ENCODE measurements around the gene MRPS27.

MRPS27 gene

DNA sequence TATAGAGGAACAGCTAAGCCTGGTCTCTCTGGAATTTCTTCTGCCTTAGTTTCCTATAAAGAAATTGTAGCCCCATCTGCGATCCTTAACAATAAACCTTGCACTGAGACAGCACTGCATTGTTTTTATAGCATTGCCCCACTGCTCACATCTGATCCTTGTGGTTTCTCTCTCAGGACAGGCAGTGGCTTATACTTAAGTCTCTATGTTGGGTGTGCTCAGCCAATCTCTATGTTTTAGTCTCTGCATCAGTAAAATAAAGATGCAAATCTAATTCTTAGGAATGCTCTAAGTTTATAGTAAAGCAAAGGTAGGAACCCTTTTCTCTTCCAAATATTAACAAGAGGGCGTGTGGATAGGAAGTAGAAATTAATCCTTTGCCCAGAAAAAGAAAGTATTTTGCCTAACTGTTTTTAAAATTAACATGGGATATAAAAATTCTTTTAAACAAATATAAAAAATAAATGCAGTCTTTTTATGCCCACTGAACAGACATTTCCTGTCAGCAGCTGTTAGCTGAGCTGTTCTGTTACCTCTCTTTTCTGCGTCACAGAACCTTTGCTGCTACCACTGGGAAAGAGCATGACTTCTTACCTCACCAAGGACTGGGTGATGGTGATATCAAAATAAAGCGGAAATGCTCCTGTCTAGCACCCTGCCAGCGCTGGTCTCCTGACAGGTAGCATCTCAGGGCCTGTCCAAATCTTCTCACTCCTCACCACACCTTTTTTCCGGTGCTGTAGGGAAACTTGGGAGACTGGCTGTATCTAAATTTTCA lies 29.5 kb downstream of the MRPS27 start:
- no peak for DNase-seq

- DNase-seq = no peak
Observed at GRCh38 chr5:72288924-72289323, 31.1 kb downstream of the MRPS27 start.

GRCh38 chr5:72286798-72287197 lies 33.2 kb downstream of the MRPS27 start:
- DNase-seq = no peak

- no peak for DNase-seq
Observed at GRCh38 chr5:72285424-72285821, 34.6 kb downstream of the MRPS27 start.

DNA sequence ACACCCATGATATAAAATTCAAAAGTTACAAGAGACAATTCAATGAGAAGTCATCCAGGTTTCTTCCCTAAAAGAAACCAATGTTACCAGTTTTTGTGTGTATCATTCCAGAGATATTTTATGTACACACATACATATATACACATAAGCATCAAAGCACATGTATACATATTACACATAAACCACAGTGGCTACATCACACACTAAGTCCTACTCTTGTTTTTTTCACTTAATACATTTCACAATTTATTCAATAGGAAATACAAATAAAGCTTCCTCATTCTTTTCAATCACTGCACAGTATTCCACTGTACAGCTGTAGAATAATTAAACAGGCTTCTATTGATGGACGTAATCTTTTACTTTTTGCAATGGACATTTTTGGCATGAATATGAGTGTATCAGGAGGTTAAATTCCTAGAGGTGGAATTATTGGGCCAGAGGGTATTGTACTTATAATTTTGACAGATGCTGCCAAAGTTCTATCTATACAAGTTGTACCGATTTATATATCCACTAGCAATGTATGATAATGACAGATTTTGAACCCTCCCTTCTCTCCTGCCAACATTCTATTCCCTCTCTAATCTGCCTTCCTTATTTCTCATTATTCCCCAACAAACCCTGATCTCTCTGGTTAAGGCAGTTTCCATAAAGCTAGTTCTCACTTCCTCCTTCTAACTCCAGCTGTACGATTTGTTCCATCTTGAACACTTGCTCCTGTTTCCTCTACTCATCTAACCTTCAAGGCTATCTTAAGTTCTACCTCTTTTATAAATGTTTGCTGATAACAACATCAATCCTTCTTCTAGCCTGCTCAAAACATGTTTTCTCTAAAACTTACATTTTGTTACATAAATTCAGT lies 35.2 kb downstream of the MRPS27 start:
- no peak for DNase-seq

DNA sequence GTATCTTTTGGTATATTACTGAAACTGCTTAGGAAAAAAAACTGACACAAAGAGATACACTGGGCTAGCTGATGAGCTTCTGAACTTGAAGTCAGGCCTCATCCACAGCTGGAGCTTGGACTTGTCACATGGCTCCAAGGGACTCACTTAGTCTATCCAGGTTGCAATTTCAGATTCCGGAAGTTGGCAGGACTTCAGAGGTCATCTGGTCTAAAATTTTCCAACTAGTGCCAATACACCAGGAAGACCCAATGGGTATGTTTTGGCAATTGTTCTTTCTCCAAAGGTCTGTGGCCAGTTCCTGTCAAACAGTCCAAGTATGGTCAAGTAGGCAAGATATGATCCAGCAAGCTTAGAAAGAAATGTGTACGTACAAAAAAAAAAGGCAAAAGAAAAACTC lies 36.7 kb downstream of the MRPS27 start:
- DNase-seq = no peak

DNA sequence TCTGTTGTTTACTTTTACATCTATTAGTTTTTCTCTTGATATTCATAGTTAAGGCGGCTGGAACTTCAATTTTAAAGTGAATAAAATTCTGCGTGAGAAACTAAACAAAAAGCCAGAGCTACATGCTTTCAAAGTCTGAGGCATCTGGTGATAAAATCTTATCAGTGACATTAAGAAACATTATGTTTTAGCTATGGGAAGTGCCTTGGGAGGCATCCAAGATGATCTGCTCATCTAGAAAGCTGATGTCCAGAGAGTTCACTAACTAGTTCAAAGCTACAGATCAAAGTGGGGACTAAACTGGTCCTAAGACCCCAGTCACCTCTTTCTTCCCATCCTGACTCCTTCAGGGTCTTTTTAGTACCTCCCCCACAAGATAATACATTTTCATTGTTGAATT lies 37.2 kb downstream of the MRPS27 start:
- peak; percentile 41 for DNase-seq

DNA sequence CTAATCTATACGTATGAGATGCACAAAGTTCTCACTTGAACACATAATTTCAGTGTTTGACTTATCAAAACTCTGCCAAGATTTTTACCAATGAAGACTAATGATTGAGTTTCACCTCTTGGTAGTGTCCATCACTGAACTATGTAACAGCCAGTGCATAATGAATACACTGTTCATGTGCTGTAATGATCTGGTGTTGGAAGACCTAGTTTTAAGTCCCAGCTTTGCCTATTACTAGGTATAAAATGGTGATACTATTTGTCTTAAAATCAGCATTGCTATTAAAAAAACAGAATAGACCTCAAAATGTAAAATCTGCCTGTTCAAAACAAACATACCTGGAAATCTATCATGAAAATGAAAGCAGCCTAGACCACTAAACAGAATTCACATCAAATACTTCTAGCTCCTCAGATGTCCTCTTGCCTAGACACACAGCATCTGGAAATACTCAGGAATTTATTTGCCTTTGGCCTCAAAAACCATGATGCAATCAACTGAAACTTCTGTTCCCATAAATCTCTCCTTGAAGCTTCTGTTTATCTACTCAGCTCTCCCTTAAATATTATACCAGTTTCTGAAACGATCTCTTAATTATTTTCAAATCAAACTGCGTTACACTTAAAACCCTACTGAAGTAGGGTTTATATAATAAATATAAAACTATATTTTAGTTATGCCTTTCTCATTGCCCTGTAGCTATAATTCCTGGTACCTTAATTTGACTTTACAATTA lies 38.1 kb downstream of the MRPS27 start:
- peak; percentile 94 for DNase-seq

DNA sequence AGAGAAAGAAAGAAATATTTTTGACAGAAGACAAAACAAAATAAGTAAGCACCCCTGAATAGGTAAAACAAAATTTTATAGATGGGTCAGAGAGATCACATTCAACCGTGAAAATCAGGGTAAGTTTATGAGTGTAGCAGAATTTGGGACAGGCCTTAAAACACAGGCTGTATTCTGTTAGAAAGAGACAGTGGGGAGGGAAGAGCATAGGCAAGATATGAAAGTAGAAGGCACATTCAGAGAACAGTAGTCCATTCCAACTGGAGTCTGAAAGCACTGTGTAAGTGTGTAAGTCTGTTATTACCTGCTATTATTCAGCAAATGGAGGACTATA lies 38.6 kb downstream of the MRPS27 start:
- no peak for DNase-seq

DNA sequence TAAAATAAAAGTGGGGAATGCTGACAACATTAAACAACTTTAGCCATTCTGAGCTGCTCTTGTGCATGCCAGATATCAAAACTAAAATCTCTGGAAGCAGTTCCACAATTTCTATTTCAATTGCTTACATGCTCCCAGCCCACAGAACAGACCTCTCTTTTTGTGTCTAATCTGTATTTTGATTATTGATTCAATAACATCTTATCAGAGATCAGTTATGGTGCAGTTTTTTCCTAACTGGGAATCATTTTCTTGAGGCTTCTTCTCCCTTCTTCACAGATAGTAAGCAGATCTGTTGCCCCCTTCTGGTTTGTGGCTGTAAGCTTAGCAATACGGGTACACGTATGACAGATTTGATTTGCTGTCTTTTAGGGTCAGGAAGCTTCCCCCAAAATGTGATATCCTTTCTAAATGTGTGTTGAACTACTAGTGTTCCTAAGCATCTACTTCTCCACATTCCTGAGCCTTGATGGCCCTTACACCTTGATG lies 39.4 kb downstream of the MRPS27 start:
- DNase-seq = peak; percentile 64

DNA sequence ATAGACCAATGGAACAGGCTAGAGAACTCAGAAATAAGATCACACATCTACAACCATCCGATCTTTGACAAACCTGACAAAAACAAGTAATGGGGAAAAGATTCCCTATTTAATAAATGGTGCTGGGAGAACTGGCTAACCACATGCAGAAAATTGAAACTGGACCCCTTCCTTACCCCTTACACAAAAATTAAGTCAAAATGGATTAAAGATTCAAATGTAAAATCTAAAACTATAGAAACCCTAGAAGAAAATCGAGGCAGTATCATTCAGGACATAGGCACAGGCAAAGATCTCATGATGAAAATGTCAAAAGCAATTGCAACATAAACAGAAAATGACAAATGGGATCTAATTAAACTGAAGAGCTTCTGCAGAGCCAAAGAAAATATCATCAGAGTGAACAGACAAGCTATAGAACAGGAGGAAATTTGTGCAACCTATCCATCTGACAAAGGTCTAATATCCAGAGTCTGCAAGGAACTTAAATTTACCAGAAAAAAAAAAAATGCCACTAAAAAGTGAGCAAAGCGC lies 43.8 kb downstream of the MRPS27 start:
- DNase-seq = no peak

DNA sequence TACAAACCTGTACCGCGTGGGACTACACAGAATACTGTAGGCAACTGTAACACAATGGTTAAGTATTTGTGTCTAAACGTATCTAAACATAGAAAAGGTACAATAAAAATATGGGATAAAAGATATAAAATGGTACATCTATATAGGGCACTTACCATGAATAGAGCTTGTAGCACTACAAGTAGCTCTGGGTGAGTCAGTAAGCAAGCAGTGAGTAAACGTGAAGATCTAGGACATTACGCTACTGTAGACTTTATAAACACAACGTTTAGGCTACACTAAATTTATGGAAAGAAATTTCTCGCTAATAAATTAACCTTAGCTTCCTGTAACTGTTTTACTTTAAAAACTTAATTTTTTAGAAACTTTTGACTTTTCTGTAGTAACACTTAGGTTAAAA lies 46.5 kb downstream of the MRPS27 start:
- no peak for DNase-seq

GRCh38 chr5:72272398-72272797 lies 47.6 kb downstream of the MRPS27 start:
- DNase-seq = no peak

DNA sequence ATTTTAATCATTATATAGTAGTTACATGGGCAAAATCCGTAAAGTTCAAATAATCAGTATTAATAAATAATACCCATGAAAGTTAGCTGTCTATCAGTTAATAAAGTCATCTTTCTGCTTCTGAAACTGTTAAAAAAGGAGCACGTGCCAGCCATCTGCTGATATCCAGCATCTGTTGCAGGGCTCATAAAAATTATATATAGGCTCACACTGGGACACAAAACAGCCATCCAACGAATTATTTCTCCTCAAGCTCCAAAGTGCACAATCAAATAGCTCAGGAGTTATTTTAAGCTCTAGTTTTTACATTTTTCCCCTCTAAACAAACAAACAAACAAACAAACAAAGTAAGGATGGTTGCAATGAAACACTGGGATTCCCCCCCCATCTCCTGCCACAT lies 48.3 kb downstream of the MRPS27 start:
- DNase-seq = no peak

- DNase-seq = no peak
Observed at GRCh38 chr5:72270037-72270436, 50.0 kb downstream of the MRPS27 start.

- no peak for DNase-seq
Observed at GRCh38 chr5:72269411-72269780, 50.6 kb downstream of the MRPS27 start.

GRCh38 chr5:72268753-72269410 lies 51.2 kb downstream of the MRPS27 start:
- peak; percentile 33 for DNase-seq

GRCh38 chr5:72268260-72268659 lies 51.8 kb downstream of the MRPS27 start:
- no peak for DNase-seq

DNA sequence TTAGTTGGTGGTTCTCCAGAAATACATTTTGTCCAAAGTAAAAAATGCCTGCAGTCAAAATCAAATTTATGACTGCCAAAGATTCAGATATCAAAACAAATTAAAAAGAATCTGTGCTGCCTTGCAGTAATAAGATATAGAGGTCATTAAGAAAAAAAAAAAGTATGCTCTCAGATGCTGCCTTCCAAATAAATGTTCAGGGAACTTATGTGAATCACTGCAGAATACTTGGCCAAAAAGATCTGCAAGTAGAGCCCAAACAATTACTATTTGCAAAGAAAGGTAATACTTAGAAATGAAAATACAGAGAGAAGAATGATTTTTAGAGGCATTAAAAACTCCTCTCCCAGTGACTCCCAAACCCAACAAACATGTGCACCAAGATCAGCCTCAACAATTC lies 52.4 kb downstream of the MRPS27 start:
- DNase-seq = no peak

- no peak for DNase-seq
Observed at GRCh38 chr5:72266862-72267261, 53.2 kb downstream of the MRPS27 start.

DNA sequence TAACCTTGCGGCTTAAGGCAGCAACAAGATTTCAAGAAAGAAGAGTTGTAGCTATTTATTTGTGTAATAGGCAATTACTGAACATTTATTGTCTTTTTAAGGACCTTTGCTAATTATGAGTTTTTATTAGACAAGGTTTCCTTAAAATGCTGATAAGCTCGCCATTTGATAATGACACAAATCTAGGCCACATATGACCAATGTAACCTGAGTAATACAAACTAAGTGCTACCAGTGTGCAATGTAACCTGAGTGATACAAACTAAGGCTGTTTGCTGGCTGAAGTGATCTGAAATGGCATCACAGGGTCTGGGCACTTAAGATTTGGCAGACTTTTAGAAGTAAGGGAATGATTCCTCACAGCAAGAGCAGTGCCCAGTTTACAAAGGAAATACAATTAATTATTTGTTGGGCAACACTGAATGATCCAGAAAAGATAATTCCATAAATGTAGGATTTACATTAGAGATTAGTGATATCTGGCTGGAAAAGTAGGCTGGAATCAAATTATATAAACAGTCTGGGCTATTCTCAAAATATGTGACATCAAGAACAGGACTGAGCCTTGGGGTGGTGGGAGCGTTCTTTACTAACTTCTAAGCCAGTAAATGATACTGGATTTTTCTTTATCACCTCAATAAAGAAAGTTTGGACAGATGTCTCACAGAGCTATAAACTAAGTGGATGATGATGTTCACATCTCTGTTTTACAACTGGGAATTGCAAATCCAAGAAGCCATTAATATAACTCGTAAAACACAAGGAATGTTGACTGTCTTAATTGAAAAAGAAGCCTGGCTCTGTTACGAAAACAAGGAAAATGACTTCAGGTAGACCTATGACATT lies 54.8 kb downstream of the MRPS27 start:
- DNase-seq = no peak

DNA sequence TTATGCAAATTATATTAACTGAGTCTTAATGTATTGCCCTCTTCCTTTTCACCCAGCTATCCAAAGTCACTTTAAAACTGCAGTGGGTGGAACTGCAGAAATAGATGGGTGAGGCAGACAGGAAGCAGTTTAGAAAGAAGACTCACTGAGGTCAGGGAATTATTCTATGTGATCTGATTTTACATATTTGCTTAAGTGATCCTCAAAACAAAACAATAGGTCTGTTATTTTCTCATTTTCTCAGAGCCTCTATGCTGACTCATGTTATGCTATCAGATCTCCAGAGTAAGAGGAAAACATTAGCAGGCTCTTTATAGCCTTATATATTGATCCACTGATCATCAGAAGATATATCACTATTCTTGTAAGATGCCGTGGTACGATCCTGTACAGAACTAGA lies 63.5 kb downstream of the MRPS27 start:
- no peak for DNase-seq
